SK-N-MC (cell line): ENCODE results near the gene ITGA2B.

Source experiments
- EZH2 ChIP-seq: fragments of 200-600 bp; sonication (generic); IDR thresholded peaks from one replicate; pipeline ENCODE4 v1.6.1; 2017; ENCODE audit warnings: antibody characterized with exemption
- POLR2AphosphoS5 ChIP-seq: IDR thresholded peaks from 2 replicates; pipeline ENCODE4 v1.6.1; 2012; ENCODE audit warnings: mild to moderate bottlenecking, low read depth, low read length, borderline replicate concordance

- TF ChIP-seq EZH2 (no peak), POLR2AphosphoS5 (no peak)
Measured at GRCh38 chr17:44346064-44346844, 43.2 kb downstream of the ITGA2B start.
